Liver (tissue), 3 donors: ENCODE results near the gene UBAP2.

ENCODE experiments used
- CTCF ChIP-seq: fragments of 150-350 bp; IDR thresholded peaks from 2 replicates; pipeline ENCODE4 v1.5.1; 2017; ENCODE audit warnings: improper control_type of control experiment, low read depth, low read length; ENCODE audit not compliant: missing input control
- EGR1 ChIP-seq, 2 donors: IDR thresholded peaks; 2 replicates each; pipeline ENCODE4 v1.6.1; 2016 to 2018; ENCODE audit warnings: antibody characterized with exemption in 2 of 2, low read depth in 2 of 2
- FOXA1 ChIP-seq: IDR thresholded peaks from 2 replicates; pipeline ENCODE4 v1.6.1; 2016; ENCODE audit warnings: antibody characterized with exemption
- FOXA2 ChIP-seq: IDR thresholded peaks from 2 replicates; pipeline ENCODE4 v1.6.1; 2016; ENCODE audit warnings: antibody characterized with exemption
- GABPA ChIP-seq, 2 donors: IDR thresholded peaks in 1 of 2; conservative IDR thresholded peaks in 1 of 2; 2 replicates each; pipeline ENCODE4 v1.6.1; 2016; ENCODE audit warnings: antibody characterized with exemption in 2 of 2, mild to moderate bottlenecking in 1 of 2, moderate library complexity in 1 of 2
- RAD21 ChIP-seq, 2 donors: IDR thresholded peaks; 2 replicates each; pipeline ENCODE4 v1.6.1; 2016; ENCODE audit warnings: antibody characterized with exemption in 2 of 2, mild to moderate bottlenecking in 2 of 2
- REST ChIP-seq: IDR thresholded peaks from 2 replicates; pipeline ENCODE4 v1.6.1; 2016; ENCODE audit warnings: antibody characterized with exemption, mild to moderate bottlenecking
- RXRA ChIP-seq, 2 donors: IDR thresholded peaks; 2 replicates each; pipeline ENCODE4 v1.6.1; 2017 to 2018; ENCODE audit warnings: antibody characterized with exemption in 2 of 2, mild to moderate bottlenecking in 1 of 2
- SP1 ChIP-seq: IDR thresholded peaks from 2 replicates; pipeline ENCODE4 v1.6.1; 2018; ENCODE audit warnings: antibody characterized with exemption, mild to moderate bottlenecking
- TAF1 ChIP-seq: conservative IDR thresholded peaks from 2 replicates; pipeline ENCODE4 v1.6.1; 2016; ENCODE audit warnings: antibody characterized with exemption, mild to moderate bottlenecking
- donor health status: healthy.
- donor health status: healthy.

GRCh38 chr9:34010979-34011378, 37.7 kb downstream of the UBAP2 start:
- TF ChIP-seq CTCF (peak; percentile 24), SP1 (no peak), REST (no peak), EGR1 (IDR thresholded peaks at IDR 0.05; ENCODE audit: low read depth in 2 of 2) (no peak), FOXA1 (no peak), RAD21 (IDR thresholded peaks at IDR 0.05) (peak; percentile 46 to 55), FOXA2 (no peak), RXRA (IDR thresholded peaks at IDR 0.05) (no peak), GABPA (IDR thresholded peaks at IDR 0.05 in 1 of 2, conservative IDR thresholded peaks at IDR 0.05 in 1 of 2) (no peak), TAF1 (no peak)
